H1 (cell line): Measurements from ENCODE around the gene BAIAP2. TPM values are rescaled to one million over a fixed set of nuclear protein-coding genes. Genes with fewer than 3 reads are reported as not detected.

Experiments used
- CTCF ChIA-PET: fragments of 300-600 bp; sonication (Branson Sonifier 250); formaldehyde crosslinking; loops from one replicate; lab custom pipeline; 2021; ENCODE audit not compliant: partially characterized antibody; lab: Charles Lee
- POLR2A ChIA-PET: fragments of 300-600 bp; sonication (Branson Sonifier 250); formaldehyde crosslinking; loops from one replicate; lab custom pipeline; 2021; ENCODE audit warnings: inconsistent platforms; ENCODE audit not compliant: partially characterized antibody; lab: Charles Lee
- DNase-seq, 2 experiments: peaks; one replicate each; pipeline versions ENCODE4 v3.0.0 to v3.0.0-alpha.2; 2010 to 2022; ENCODE audit warnings: low spot score in 2 of 2, low read depth in 1 of 2, mixed read lengths in 1 of 2
- FAIRE-seq: peaks from 2 replicates; lab custom pipeline; 2011; peaks lifted over from hg19 to GRCh38; lab: Jason Lieb, UNC
- H2AFZ ChIP-seq: 2 replicates; pipeline ENCODE4 v1.8.1; 2012; ENCODE audit warnings: low read length, inconsistent platforms
- H2AK5ac ChIP-seq: 2 replicates; pipeline ENCODE4 v1.6.1; 2013; ENCODE audit warnings: low read depth, low read length
- H2BK120ac ChIP-seq: replicated peaks from 2 replicates; pipeline ENCODE3; 2013; ENCODE audit warnings: low read depth, low read length, inconsistent platforms
- H2BK12ac ChIP-seq: 2 replicates; pipeline ENCODE4 v1.6.1; 2013; ENCODE audit warnings: low read depth, low read length
- H2BK15ac ChIP-seq: 2 replicates; pipeline ENCODE4 v1.6.1; 2013; ENCODE audit warnings: low read length
- H2BK20ac ChIP-seq: 2 replicates; pipeline ENCODE4 v1.6.1; 2013; ENCODE audit warnings: low read length
- H2BK5ac ChIP-seq: 2 replicates; pipeline ENCODE4 v1.6.1; 2013; ENCODE audit warnings: low read depth, low read length
- H3K14ac ChIP-seq: 2 replicates; pipeline ENCODE4 v1.6.1; 2013; ENCODE audit warnings: inconsistent platforms; ENCODE audit not compliant: insufficient read length
- H3K18ac ChIP-seq: 2 replicates; pipeline ENCODE4 v1.6.1; 2013; ENCODE audit warnings: low read length; ENCODE audit errors: extremely low read depth
- H3K23ac ChIP-seq: 2 replicates; pipeline ENCODE4 v1.6.1; 2013; ENCODE audit warnings: inconsistent platforms; ENCODE audit not compliant: insufficient read length
- H3K23me2 ChIP-seq: 2 replicates; pipeline ENCODE4 v1.6.1; 2013; ENCODE audit warnings: low read depth, low read length
- H3K27ac ChIP-seq: 2 replicates; pipeline ENCODE4 v1.6.1; 2011; ENCODE audit warnings: low read depth, low read length, inconsistent platforms
- H3K27me3 ChIP-seq, 4 experiments: replicated peaks in 1 of 4; 1 replicate in 1 of 4; 2 replicates in 3 of 4; pipeline versions ENCODE4 v1.6.1 to v1.8.1; 2011 to 2013; ENCODE audit warnings: low read length in 3 of 4, mild to moderate bottlenecking in 3 of 4, inconsistent platforms in 2 of 4, mixed read lengths in 2 of 4, moderate library complexity in 1 of 4; ENCODE audit not compliant: control insufficient read depth in 3 of 4, insufficient read depth in 3 of 4; ENCODE audit errors: extremely low read depth in 1 of 4
- H3K36me3 ChIP-seq, 4 experiments: 2 replicates each; pipeline versions ENCODE4 v1.6.1 to v1.8.1; 2011 to 2013; ENCODE audit warnings: mild to moderate bottlenecking in 4 of 4, low read length in 3 of 4, moderate library complexity in 2 of 4, control low read depth in 1 of 4, inconsistent platforms in 1 of 4; ENCODE audit not compliant: insufficient read depth in 4 of 4, control insufficient read depth in 2 of 4
- H3K4ac ChIP-seq: replicated peaks from 2 replicates; pipeline ENCODE3; 2013; ENCODE audit warnings: low read length, low read depth, mixed read lengths, inconsistent platforms; ENCODE audit not compliant: insufficient read length
- H3K4me1 ChIP-seq, 4 experiments: replicated peaks in 1 of 4; 1 replicate in 1 of 4; 2 replicates in 3 of 4; pipeline versions ENCODE4 v1.6.1 to v1.8.1; 2011 to 2013; ENCODE audit warnings: low read length in 3 of 4, inconsistent platforms in 2 of 4, mixed read lengths in 1 of 4; ENCODE audit not compliant: insufficient read depth in 4 of 4, control insufficient read depth in 3 of 4
- H3K4me2 ChIP-seq, 2 experiments: 2 replicates each; pipeline versions ENCODE4 v1.6.1 to v1.8.1; 2011 to 2013; ENCODE audit warnings: low read depth in 2 of 2, low read length in 2 of 2, control low read depth in 1 of 2, inconsistent platforms in 1 of 2, mild to moderate bottlenecking in 1 of 2; ENCODE audit not compliant: insufficient read depth in 1 of 2
- H3K4me3 ChIP-seq, 4 experiments: fragments of 200-600, 300-600 bp in 1 of 4; sonication (generic), shearing (Covaris generic), sonication (Bioruptor Twin) in 1 of 4; 2 replicates each; pipeline versions ENCODE4 v1.5.1 to v1.8.1; 2011 to 2016; ENCODE audit warnings: low read length in 4 of 4, low read depth in 3 of 4, control low read depth in 2 of 4, inconsistent platforms in 2 of 4, mild to moderate bottlenecking in 2 of 4, mixed read lengths in 1 of 4, moderate library complexity in 1 of 4; ENCODE audit not compliant: insufficient read depth in 2 of 4; ENCODE audit errors: extremely low read depth in 1 of 4
- H3K56ac ChIP-seq: replicated peaks from 2 replicates; pipeline ENCODE3; 2013; ENCODE audit warnings: low read depth, mild to moderate bottlenecking, mixed read lengths, low read length, inconsistent platforms; ENCODE audit not compliant: insufficient read length
- H3K79me1 ChIP-seq: 2 replicates; pipeline ENCODE4 v1.6.1; 2013; ENCODE audit warnings: low read depth, low read length, control low read depth
- H3K79me2 ChIP-seq, 2 experiments: 2 replicates each; pipeline versions ENCODE4 v1.6.1 to v1.8.1; 2012 to 2013; ENCODE audit warnings: low read length in 2 of 2, mild to moderate bottlenecking in 2 of 2, inconsistent platforms in 1 of 2; ENCODE audit not compliant: insufficient read depth in 2 of 2, control insufficient read depth in 1 of 2
- H3K9ac ChIP-seq, 4 experiments: replicated peaks in 1 of 4; 1 replicate in 1 of 4; 2 replicates in 3 of 4; pipeline versions ENCODE4 v1.6.1 to v1.8.1; 2011 to 2013; ENCODE audit warnings: low read depth in 3 of 4, low read length in 3 of 4, control low read depth in 2 of 4, mild to moderate bottlenecking in 2 of 4, moderate library complexity in 2 of 4, inconsistent platforms in 1 of 4; ENCODE audit errors: extremely low read depth in 1 of 4
- H3K9me3 ChIP-seq, 2 experiments: 2 replicates each; pipeline versions ENCODE4 v1.6.1 to v1.8.1; 2012 to 2013; ENCODE audit warnings: mild to moderate bottlenecking in 2 of 2, moderate library complexity in 2 of 2, control low read depth in 1 of 2, inconsistent platforms in 1 of 2, low read depth in 1 of 2, low read length in 1 of 2, mixed read lengths in 1 of 2; ENCODE audit not compliant: insufficient read depth in 2 of 2
- H4K20me1 ChIP-seq, 2 experiments: replicated peaks in 1 of 2; 2 replicates each; pipeline versions ENCODE3 to v1.8.1; 2011 to 2013; ENCODE audit warnings: inconsistent platforms in 2 of 2, low read length in 2 of 2, mild to moderate bottlenecking in 1 of 2; ENCODE audit not compliant: insufficient read depth in 2 of 2, control insufficient read depth in 1 of 2
- H4K5ac ChIP-seq: 2 replicates; pipeline ENCODE4 v1.6.1; 2013; ENCODE audit warnings: low read length, low read depth, mixed read lengths, inconsistent platforms; ENCODE audit not compliant: insufficient read length
- H4K8ac ChIP-seq: 2 replicates; pipeline ENCODE4 v1.8.0; 2013; ENCODE audit warnings: mild to moderate bottlenecking, moderate library complexity, low read length, inconsistent platforms; ENCODE audit not compliant: insufficient read depth; ENCODE audit errors: extremely low read depth
- H4K91ac ChIP-seq: replicated peaks from 2 replicates; pipeline ENCODE3; 2013; ENCODE audit warnings: low read length, mixed read lengths, inconsistent platforms; ENCODE audit not compliant: insufficient read length
- EP300 ChIP-seq, 2 experiments: IDR thresholded peaks; 1 replicate in 1 of 2; 2 replicates in 1 of 2; pipeline ENCODE4 v1.6.1; 2011 to 2012; ENCODE audit warnings: low read depth in 2 of 2, low read length in 2 of 2, mild to moderate bottlenecking in 2 of 2, borderline replicate concordance in 1 of 2, inconsistent platforms in 1 of 2, moderate library complexity in 1 of 2
- EZH2 ChIP-seq: fragments of 200-600 bp; sonication (generic); IDR thresholded peaks from 2 replicates; pipeline ENCODE4 v1.7.1; 2012; ENCODE audit warnings: low read depth, mild to moderate bottlenecking, moderate library complexity, low read length, inconsistent platforms; ENCODE audit not compliant: severe bottlenecking
- WGBS, 2 experiments: shearing (Covaris generic) in 1 of 2; methylation state at CpG; one replicate each; pipeline versions ENCODE4 v1.1.6 to v1.1.7; 2013 to 2015; ENCODE audit warnings: low lambda C conversion rate in 2 of 2, mixed read lengths in 2 of 2, inconsistent platforms in 1 of 2, low coverage in 1 of 2, missing lambda C conversion rate in 1 of 2; ENCODE audit not compliant: insufficient replicate concordance in 2 of 2, insufficient coverage in 1 of 2, insufficient read length in 1 of 2; ENCODE audit errors: extremely low coverage in 1 of 2, missing lambda C conversion rate in 1 of 2; 5-methylcytosine and 5-hydroxymethylcytosine counted together
- polyA plus RNA-seq, 7 experiments: library from polyadenylated mRNA; depleted of rRNA in 3 of 7; stranded (reverse) in 5 of 7; unstranded in 2 of 7; fragments of >200 nt in 5 of 7; fragments of 200-250 nt in 2 of 7; gene quantifications; 1 replicate in 5 of 7; 2 replicates in 1 of 7; 4 replicates in 1 of 7; pipeline versions ENCODE4 v1.2.1 to v1.2.3, GENCODE V29; 2011 to 2013; ENCODE audit warnings: missing spikeins in 2 of 7, mixed read lengths in 2 of 7
- total RNA-seq: library from RNA; stranded (reverse); fragmentation: NEBNext Ultra II Directional; extraction: Animal tissue kit (Norgen Biotek cat#: 25700); gene quantifications from 2 replicates; pipeline ENCODE4 v1.2.1, GENCODE V29; 2021

BAIAP2 gene
- total and polyA plus RNA-seq, 2 of the 8 experiments (the other 6 are each of a cell fraction or from before 2014, with no cell fraction given), result 10.0 to 22.8 TPM

GRCh38 chr17:81057079-81057730 lies 22.3 kb downstream of the BAIAP2 start:
- Histone ChIP-seq H2AK5ac (no peak overlapping the region), H2BK12ac (no peak overlapping the region), H3K4ac (no peak overlapping the region), H3K27ac (no peak overlapping the region), H3K14ac (no peak overlapping the region), H3K9ac (no peak overlapping the region), H3K23ac (no peak overlapping the region), H3K27me3 (no peaks in the 10 kb centered on the region), H2BK120ac (no peak overlapping the region), H4K5ac (no peak overlapping the region), H3K9me3 (no peaks in the 10 kb centered on the region), H4K20me1 (peaks cover 0 to 3% of the 10 kb centered on the region in 2 experiments), H2BK20ac (no peak overlapping the region), H2BK5ac (peak overlapping the region; percentile 52; the same call in 1 of the 2 replicates), H3K79me2 (no peaks in the 10 kb centered on the region), H3K4me1 (peaks cover 0 to 2% (median 0%) of the 10 kb centered on the region in 4 experiments; a peak in 1 of 7 replicates), H4K91ac (no peak overlapping the region), H3K79me1 (no peaks in the 10 kb centered on the region; the same call in 1 of the 2 replicates), H2AFZ (no peak overlapping the region), H3K56ac (no peak overlapping the region), H3K36me3 (no peaks in the 10 kb centered on the region), H3K18ac (no peak overlapping the region), H2BK15ac (no peak overlapping the region), H3K4me2 (no peak overlapping the region), H4K8ac (no peak overlapping the region; the same call in 1 of the 2 replicates), H3K23me2 (no peaks in the 10 kb centered on the region), H3K4me3 (no peak overlapping the region)
- FAIRE-seq (no peak), DNase-seq (no peak)
- TF ChIP-seq EZH2 (no peak), EP300 (IDR thresholded peaks at IDR 0.05; ENCODE audit: borderline replicate concordance in 1 of 2, low read depth in 2 of 2, low read length in 2 of 2) (peak in 1 of 2 experiments; percentile 60; a peak in 1 of 3 replicates)
- CTCF ChIA-PET, result interaction anchor here (0.9 to 5.0 kb wide), 7 partner anchors 12 to 383 kb away, joined by 3 to 21 read pairs (median 5); no protein-coding TSS in a partner anchor
- WGBS, 2 experiments, result 81% methylated on average over 14 of the region's 14 CpGs; no CpG with 5 or more reads in 1 of the 2 experiments
- POLR2A ChIA-PET, result interaction anchor here (1.1 to 1.6 kb wide), 4 partner anchors 8 to 24 kb away, joined by 3 to 4 read pairs (median 4); partner anchors contain the start of gene BAIAP2
